HEK293 (cell line): ENCODE data around the gene HOXD9.

ENCODE experiments used
- CTCF ChIA-PET: fragments of 350-600 bp; formaldehyde crosslinking; extraction: SDS; loops from one replicate; lab custom pipeline; 2021; ENCODE audit warnings: antibody characterized with exemption; lab: Yijun Ruan, JAX
- POLR2A ChIA-PET: fragments of 300-600 bp; formaldehyde crosslinking; extraction: SDS; loops from one replicate; lab custom pipeline; 2020; ENCODE audit warnings: antibody characterized with exemption, inconsistent platforms; lab: Yijun Ruan, JAX
- H3K27ac ChIP-seq: fragments of 200-500 bp; sonication (Bioruptor generic); 2 replicates; pipeline ENCODE4 v1.5.1; 2014; ENCODE audit warnings: low read depth, low read length, control low read depth, inconsistent platforms; ENCODE audit errors: extremely low read depth
- H3K36me3 ChIP-seq, 2 experiments: fragments of 200-500 bp in 1 of 2; sonication (Bioruptor generic) in 1 of 2; 1 replicate in 1 of 2; 2 replicates in 1 of 2; pipeline ENCODE4 v1.5.1; 2014 to 2017; ENCODE audit warnings: inconsistent platforms in 2 of 2, low read length in 2 of 2; ENCODE audit not compliant: control insufficient read depth in 2 of 2, insufficient read depth in 1 of 2
- H3K4me1 ChIP-seq: fragments of 200-500 bp; sonication (Bioruptor generic); 2 replicates; pipeline ENCODE4 v1.5.1; 2014; ENCODE audit warnings: mild to moderate bottlenecking, low read length, inconsistent platforms; ENCODE audit not compliant: control insufficient read depth, insufficient read depth
- H3K4me3 ChIP-seq: 2 replicates; pipeline ENCODE4 v1.5.1; 2011; ENCODE audit warnings: low read depth, mild to moderate bottlenecking, control low read depth, low read length, moderate library complexity
- H3K9me3 ChIP-seq: fragments of 200-500 bp; sonication (Bioruptor generic); 2 replicates; pipeline ENCODE4 v1.5.1; 2014; ENCODE audit warnings: low read depth, low read length, inconsistent platforms; ENCODE audit not compliant: control insufficient read depth, insufficient read depth
- IKZF3 ChIP-seq: fragments of 450-650 bp; IDR thresholded peaks from 2 replicates; pipeline ENCODE4 v1.5.0; 2018; ENCODE audit warnings: missing biosample characterization, mild to moderate bottlenecking, missing genetic modification characterization, moderate library complexity
- KLF17 ChIP-seq: fragments of 450-650 bp; formaldehyde crosslinking; IDR thresholded peaks from 2 replicates; pipeline ENCODE4 v1.5.1; 2016; ENCODE audit warnings: missing biosample characterization, missing genetic modification characterization
- OSR2 ChIP-seq: fragments of 450-650 bp; formaldehyde crosslinking; IDR thresholded peaks from 2 replicates; pipeline ENCODE4 v1.5.1; 2016; ENCODE audit warnings: missing biosample characterization, missing genetic modification characterization
- PRDM1 ChIP-seq: fragments of 450-650 bp; formaldehyde crosslinking; IDR thresholded peaks from 2 replicates; pipeline ENCODE4; 2016; ENCODE audit warnings: missing biosample characterization, missing genetic modification characterization
- PRDM10 ChIP-seq: fragments of 450-650 bp; formaldehyde crosslinking; IDR thresholded peaks from 2 replicates; pipeline ENCODE4 v1.5.1; 2016; ENCODE audit warnings: missing biosample characterization, missing genetic modification characterization
- PRDM6 ChIP-seq: fragments of 450-650 bp; formaldehyde crosslinking; IDR thresholded peaks from 2 replicates; pipeline ENCODE4 v1.5.1; 2017; ENCODE audit warnings: missing biosample characterization, missing genetic modification characterization
- ZBTB11 ChIP-seq: fragments of 450-650 bp; formaldehyde crosslinking; conservative IDR thresholded peaks from 2 replicates; pipeline ENCODE4 v1.5.1; 2016; ENCODE audit warnings: low read depth, missing biosample characterization, missing genetic modification characterization
- ZBTB48 ChIP-seq: fragments of 450-650 bp; formaldehyde crosslinking; IDR thresholded peaks from 2 replicates; pipeline ENCODE4 v1.5.1; 2016; ENCODE audit warnings: missing biosample characterization, missing genetic modification characterization
- ZNF148 ChIP-seq: fragments of 450-650 bp; formaldehyde crosslinking; IDR thresholded peaks from 2 replicates; pipeline ENCODE4 v1.5.0; 2017; ENCODE audit warnings: missing biosample characterization, missing genetic modification characterization, borderline replicate concordance
- ZNF24 ChIP-seq: fragments of 450-650 bp; formaldehyde crosslinking; IDR thresholded peaks from 2 replicates; pipeline ENCODE4 v1.5.1; 2016; ENCODE audit warnings: missing biosample characterization, missing genetic modification characterization
- ZNF362 ChIP-seq: fragments of 450-650 bp; formaldehyde crosslinking; IDR thresholded peaks from 2 replicates; pipeline ENCODE4 v1.5.1; 2016; ENCODE audit warnings: missing biosample characterization, missing genetic modification characterization
- ZNF426 ChIP-seq: fragments of 450-650 bp; formaldehyde crosslinking; IDR thresholded peaks from 2 replicates; pipeline ENCODE4 v1.5.1; 2017; ENCODE audit warnings: missing biosample characterization, missing genetic modification characterization, mild to moderate bottlenecking, inconsistent platforms, moderate library complexity
- ZNF513 ChIP-seq: fragments of 450-650 bp; IDR thresholded peaks from 2 replicates; pipeline ENCODE4 v1.5.1; 2018; ENCODE audit warnings: missing biosample characterization, missing genetic modification characterization
- ZNF514 ChIP-seq: fragments of 450-650 bp; formaldehyde crosslinking; IDR thresholded peaks from 2 replicates; pipeline ENCODE4 v1.5.1; 2016; ENCODE audit warnings: missing biosample characterization, missing genetic modification characterization
- ZNF639 ChIP-seq: fragments of 450-650 bp; formaldehyde crosslinking; IDR thresholded peaks from 2 replicates; pipeline ENCODE4 v1.5.1; 2016; ENCODE audit warnings: missing biosample characterization, missing genetic modification characterization
- ZNF843 ChIP-seq: fragments of 450-650 bp; formaldehyde crosslinking; IDR thresholded peaks from 2 replicates; pipeline ENCODE4 v1.5.1; 2016; ENCODE audit warnings: missing biosample characterization, missing genetic modification characterization

Gene HOXD9

GRCh38 chr2:176130957-176131847 lies 8.7 kb downstream of the HOXD9 start:
- no peaks in the 10 kb centered on the region for H3K36me3 ChIP-seq
- ChIA-PET POLR2A (interaction anchor here (0.6 to 1.7 kb wide), 7 partner anchors 10 to 1017 kb away, joined by 3 to 6 read pairs (median 3); no protein-coding TSS in a partner anchor), CTCF (interaction anchor here (0.5 to 3.1 kb wide), 17 partner anchors 9 to 1114 kb away, joined by 3 to 19 read pairs (median 4); no protein-coding TSS in a partner anchor)
- TF ChIP-seq ZNF148 (no peak), KLF17 (tag by site-specific recombination) (no peak), ZNF843 (tag by site-specific recombination) (peak; percentile 4; the same call in 1 of the 2 replicates), ZBTB11 (tag by site-specific recombination) (peak; percentile 7; the same call in 1 of the 2 replicates), IKZF3 (tag by site-specific recombination) (peak; percentile 32; the same call in 1 of the 2 replicates), ZNF24 (tag by site-specific recombination) (0 out of 2 replicates have a peak, but pooled peaks have one; percentile 15), ZNF513 (no peak), PRDM6 (tag by site-specific recombination) (0 out of 2 replicates have a peak, but pooled peaks have one; percentile 12), ZNF639 (tag by site-specific recombination) (0 out of 2 replicates have a peak, but pooled peaks have one; percentile 6), ZNF514 (no peak), ZNF426 (tag by site-specific recombination) (no peak), ZBTB48 (tag by site-specific recombination) (no peak), PRDM1 (tag by site-specific recombination) (peak; percentile 66), PRDM10 (peak; percentile 86), OSR2 (tag by site-specific recombination) (no peak), ZNF362 (0 out of 2 replicates have a peak, but pooled peaks have one; percentile 31)
- no peaks in the 10 kb centered on the region for H3K9me3 ChIP-seq
- H3K4me3 ChIP-seq = peak overlapping the region; percentile 56
- peak overlapping the region; percentile 98 for H3K27ac ChIP-seq
- peaks cover 13% of the 10 kb centered on the region; the same call in 1 of the 2 replicates for H3K4me1 ChIP-seq
